Testis (tissue), 2 donors: ENCODE data around the gene RIPOR3.

Experiments used
- POLR2A ChIP-seq: fragments of 450-650 bp; IDR thresholded peaks from one replicate; pipeline ENCODE4 v1.6.1; 2017; ENCODE audit warnings: antibody characterized with exemption, mild to moderate bottlenecking, moderate library complexity
- TF ChIP-seq, protein P1 (sequence below), 3 experiments: fragments of 450-650 bp in 2 of 3; fragments of 200-600 bp in 1 of 3; sonication (generic) in 1 of 3; IDR thresholded peaks; one replicate each; pipeline ENCODE4 v1.5.1; 2016 to 2019; ENCODE audit warnings: antibody characterized with exemption in 3 of 3, mild to moderate bottlenecking in 2 of 3, moderate library complexity in 1 of 3

DNA sequence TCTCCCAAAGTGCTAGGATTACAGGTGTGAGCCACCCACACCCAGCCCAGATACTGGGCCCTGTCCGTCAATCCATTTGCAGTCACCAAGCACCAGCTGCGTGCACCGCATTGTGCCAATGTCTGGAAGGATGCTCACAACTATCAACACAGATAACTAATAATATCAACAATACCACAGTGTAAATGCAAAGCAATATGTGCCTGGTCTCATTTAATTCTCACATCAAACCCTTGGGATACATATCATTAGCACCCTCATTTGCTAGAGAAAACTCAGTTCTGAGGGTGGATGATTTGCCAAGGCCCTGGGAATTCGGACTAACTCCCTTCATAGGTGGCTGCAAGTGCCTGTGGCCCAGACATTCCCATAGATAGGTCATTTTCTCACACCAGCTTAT lies 14.5 kb downstream of the RIPOR3 start:
- TF ChIP-seq, protein P1, sequence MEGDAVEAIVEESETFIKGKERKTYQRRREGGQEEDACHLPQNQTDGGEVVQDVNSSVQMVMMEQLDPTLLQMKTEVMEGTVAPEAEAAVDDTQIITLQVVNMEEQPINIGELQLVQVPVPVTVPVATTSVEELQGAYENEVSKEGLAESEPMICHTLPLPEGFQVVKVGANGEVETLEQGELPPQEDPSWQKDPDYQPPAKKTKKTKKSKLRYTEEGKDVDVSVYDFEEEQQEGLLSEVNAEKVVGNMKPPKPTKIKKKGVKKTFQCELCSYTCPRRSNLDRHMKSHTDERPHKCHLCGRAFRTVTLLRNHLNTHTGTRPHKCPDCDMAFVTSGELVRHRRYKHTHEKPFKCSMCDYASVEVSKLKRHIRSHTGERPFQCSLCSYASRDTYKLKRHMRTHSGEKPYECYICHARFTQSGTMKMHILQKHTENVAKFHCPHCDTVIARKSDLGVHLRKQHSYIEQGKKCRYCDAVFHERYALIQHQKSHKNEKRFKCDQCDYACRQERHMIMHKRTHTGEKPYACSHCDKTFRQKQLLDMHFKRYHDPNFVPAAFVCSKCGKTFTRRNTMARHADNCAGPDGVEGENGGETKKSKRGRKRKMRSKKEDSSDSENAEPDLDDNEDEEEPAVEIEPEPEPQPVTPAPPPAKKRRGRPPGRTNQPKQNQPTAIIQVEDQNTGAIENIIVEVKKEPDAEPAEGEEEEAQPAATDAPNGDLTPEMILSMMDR (IDR thresholded peaks at IDR 0.05), result no peak
- TF ChIP-seq POLR2A, result no peak
